Stimulated activated CD4-positive, alpha-beta T cell treated with anti-CD3 and anti-CD28 coated beads, Interleukin-15, amount 100 ng/mL, for 24 hours (primary cell): ENCODE measurements around the gene REEP3.

Experiments
- DNase-seq: peaks from one replicate; pipeline ENCODE4 v3.0.0-alpha.2; 2020

Gene REEP3

DNA sequence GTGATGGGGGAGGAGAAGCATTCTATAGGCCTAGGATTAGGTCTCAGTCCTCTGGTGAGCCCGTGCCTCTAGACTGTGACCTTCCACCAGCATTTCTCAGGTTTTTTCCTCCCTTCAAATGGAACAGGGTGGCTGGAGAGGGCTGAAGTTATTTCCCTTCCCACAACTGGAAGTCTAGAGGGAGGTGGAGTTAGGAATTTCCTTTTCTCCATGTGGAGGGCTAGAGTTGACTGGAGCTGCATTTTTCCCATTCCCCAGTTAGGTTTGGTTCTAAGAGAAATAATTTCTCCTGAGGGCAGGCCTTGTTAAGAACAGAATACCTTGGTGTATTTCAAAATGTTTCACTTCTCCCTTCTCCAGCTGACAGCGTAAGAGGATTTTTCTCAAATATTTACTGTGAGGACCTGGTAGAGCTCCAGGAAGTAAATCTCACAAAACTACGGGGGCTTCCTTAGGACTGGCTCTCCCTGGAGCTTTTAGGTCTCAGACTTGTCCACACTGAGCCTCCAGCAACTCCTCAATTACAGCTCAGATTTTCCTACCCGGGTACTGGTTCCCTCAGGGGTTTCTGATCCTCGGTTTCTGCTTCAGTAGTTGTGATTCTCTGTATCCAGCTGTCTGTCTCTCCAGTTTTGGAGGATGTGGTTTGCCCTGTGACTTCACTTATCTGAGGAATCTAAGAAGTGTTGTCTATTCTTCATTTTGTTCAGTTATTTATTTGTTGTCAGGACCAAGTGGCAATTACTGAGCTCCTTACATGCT lies 6.0 kb upstream of the REEP3 start:
- peak; percentile 24 for DNase-seq

DNA sequence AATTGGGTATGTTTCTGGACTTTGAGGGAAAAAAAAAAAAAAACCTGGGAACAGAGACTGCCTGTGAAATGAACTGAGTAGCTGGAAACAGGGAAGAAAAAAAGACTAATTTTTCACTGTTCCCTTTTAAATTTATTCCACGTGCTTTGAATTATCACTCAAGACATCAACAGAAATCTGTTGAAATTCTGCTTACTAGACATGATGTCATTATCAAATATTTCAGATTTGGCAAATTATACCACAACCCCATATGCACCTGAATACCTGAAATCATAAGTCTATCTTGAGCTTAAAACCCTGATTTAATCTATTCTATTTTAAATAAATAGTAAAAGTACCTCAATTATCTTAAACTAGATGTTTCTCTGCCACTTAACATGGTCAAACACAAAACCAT lies 5.0 kb upstream of the REEP3 start:
- no peak for DNase-seq

DNA sequence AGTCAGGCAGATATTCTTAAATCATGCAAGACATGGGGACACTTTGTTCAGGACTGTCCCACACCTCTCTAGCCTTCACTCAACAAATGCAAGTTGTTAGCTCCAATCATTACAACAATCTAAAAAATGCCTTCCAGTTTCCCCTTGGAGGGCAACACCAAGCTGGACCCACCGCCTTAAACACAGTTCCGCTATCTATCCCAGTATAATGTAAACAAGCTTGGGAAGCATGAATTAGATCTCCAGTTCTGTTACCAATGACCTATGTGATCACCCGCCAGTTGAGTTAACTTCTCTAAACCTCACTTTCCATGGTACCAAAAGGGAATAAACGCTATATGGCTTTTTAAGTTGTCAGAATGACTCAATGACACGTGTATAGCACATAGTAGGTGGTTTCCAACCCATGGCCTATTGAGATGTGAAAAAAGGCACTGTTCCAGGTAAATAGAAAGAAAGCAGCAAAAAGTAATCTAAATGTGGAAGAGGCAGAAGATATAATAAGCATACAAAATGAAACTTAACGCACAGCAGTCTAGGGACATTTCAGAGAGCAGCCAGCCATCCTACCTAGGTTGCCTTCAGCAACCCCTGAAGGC lies 2.4 kb upstream of the REEP3 start:
- DNase-seq = no peak

DNA sequence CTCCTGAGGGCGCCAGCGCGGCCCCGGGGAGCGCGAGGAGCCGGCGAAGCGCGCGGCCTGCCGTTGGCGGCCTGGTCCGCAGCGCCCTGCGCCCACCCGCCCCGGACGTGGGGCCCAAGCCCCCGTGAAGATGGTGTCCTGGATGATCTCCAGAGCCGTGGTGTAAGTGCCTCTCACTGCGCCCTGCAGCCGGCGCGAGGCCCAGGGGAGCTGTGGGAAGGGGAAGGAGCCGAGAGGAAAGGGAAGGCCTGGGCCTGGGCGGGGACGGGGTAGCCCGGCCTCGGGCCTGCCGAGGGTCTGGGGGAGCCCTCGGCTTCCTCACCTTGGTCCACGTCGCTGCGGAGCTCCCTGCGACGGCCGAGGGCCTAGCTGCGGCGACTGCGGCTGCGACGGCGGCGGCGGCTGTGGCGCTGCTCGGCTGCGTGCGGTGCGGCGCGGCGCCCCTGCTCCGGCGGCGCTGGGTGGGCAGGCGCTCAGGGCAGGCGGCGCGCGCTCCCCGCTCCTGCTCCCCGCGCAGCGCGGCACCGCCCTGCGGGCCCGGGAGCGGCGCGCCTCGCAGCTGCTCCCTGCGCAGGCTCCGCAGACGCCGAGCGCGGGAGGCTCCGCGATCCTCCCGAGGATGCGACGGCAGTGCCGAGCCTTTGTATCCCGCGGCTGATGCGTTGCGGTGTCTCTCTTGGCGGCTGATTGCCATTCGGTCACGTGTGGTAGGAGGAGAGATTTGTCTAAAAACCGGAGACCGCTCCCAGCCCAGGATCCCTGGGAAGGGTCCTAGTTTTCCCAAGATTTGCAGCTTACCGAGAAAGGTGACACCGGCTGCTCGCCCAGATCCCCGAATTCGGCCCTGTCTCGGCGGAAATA lies 445 bp downstream of the REEP3 start:
- peak; percentile 71 for DNase-seq

DNA sequence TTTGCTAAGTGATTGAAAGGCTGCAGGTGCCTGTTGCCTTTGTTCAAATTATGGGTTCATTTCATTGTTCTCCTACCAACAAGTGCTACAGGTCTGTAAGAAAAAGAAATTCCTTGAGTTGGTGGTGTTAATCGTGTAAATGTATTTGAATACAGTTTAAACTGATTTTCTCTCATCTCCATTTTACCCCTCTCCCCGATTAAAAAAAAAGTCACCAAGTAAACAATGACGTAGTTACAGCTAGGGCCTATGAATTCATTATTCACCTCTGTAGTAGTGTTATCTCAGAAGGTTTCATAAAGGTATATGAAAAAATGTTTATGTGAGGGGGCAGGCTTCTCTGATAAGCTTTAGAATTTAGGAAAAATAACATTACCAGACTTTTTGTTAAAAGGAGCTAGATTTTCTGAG lies 1.1 kb downstream of the REEP3 start:
- no peak for DNase-seq

DNA sequence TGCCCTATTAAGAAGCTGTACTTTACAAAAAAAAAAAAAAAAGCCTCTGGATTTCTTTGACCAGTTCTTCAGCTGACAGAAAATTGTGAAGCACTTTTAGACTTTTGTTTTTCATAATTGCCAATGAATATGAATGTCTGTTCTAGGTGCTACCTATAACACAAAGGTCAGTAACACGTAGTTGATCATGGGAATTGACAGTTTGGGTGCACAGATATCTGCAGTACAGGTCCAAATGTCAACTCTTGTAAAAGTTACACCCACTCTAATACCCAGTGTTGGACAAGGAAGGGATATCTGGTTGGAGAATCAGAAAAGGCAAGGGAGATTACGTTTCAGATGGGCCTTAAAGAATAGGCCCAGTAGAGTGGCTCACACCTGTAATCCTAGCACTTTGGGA lies 1.8 kb downstream of the REEP3 start:
- DNase-seq = no peak

DNA sequence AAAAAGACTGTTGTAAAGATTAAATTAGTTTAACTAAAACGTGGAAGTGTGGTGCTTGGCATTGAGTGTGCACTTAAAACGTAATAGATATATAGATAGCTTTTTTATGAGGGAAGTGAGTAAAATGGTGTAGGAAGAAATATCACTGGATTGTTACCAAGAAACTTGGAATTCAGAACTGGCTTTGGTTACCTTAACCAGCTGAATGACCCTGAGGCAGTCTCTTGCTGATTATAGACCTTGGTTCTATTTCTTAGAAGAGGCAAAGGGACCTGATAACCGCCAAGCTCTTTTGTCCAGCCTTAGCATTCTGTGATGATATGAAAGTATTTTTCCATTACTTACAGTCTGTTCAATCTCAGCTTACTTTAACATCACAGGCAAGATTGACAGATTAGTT lies 3.8 kb downstream of the REEP3 start:
- no peak for DNase-seq

DNA sequence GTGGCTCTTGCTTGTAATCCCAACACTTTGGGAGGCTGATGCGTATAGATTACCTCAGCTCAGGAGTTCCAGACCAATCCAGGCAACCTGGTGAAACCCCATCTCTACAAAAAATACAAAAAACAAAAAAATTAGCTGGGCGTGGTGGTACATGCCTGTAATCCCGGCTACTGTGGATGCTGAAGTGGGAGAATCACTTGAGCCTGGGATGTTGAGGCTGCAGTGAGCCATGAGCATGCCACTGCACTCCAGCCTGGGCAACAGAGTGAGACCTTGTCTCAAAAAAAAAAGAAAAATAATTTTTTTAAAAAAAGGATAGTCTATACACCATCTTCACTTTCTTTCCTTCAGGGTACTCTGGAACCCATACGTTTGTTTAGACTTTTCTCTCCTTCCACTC lies 6.2 kb downstream of the REEP3 start:
- no peak for DNase-seq

DNA sequence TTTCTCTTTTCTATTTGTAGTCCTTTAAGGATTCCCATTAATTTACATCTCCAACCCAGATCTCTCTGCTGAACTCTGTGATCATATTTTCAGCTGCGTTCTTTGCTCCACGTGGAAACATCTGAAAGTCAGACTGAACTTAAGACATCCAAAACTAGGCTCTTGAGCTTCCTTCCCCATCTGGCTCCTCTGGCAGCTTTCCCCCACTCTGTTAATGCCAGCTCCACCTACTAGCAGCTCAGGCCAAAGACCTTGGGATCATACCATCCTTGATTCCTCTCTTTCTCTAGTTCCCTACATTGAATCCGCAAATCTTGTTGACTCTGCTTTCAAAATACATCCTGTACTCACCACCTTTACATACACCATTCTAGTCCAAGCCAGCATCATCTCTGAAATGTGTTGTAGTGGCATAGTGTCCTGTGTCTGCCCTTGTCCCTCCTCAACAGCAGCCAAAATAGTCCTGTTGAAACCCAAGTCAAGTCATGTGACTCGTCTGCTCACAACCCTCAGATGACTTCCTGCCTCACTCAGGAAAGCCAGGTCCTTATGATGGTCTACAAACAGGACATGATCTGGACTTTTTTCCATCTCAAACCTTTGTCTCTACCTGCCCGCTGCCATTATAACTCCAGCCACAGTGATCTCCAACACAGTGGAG lies 7.0 kb downstream of the REEP3 start:
- DNase-seq = no peak

DNA sequence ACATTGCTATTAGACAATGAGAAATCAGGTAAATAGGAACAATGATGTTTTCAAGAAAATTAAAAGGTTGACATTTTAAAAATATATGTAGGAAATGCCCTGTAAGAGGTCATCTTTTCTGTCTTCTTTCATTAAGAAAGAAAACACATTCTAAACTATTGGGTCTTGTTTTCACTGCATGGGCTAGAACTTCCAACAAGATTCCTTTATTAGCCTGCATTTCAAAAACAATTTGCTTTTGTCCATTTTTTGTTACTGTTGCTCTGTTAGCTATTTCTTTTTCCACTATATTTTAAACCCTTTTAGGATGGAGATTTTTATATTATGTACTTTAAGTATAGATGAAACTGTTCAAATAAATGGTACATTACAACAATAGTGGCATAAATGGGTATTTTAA lies 9.2 kb downstream of the REEP3 start:
- DNase-seq = no peak

DNA sequence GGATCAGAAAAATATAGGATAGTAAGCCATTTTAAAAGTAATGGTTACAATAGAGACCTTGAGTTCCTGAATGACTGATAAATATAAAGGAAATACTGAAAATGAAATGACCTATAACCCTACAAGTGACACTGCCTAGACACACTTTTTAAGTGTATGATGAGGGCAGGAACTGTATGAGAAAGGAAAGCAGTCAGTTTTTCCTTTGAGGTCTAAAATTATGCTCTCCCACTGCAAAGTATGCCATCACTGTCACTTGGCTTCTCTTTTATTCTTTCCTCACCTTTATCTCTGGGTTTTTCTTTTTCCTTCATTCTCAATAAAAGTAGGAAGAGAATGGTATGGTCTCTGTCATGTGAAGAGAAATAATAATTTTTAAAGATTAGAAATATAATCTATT lies 13.5 kb downstream of the REEP3 start:
- DNase-seq = no peak

DNA sequence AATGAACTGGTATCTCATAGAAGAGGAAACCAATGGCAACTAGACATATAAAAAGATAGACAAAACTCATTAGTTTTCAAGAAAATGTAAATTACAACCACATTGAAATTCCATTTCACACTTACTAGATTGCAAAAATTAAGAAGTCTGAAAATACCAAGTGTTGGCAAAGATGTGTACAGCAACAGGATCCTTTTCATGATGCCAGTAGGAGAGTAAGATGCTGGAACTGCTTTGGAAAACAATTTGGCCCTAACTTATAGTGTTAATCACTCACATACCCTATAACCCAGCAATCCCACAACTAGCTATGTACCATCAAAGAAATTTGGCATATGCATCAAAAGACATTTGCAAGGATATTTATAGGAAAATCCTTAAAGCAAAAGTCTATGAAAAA lies 15.5 kb downstream of the REEP3 start:
- no peak for DNase-seq

DNA sequence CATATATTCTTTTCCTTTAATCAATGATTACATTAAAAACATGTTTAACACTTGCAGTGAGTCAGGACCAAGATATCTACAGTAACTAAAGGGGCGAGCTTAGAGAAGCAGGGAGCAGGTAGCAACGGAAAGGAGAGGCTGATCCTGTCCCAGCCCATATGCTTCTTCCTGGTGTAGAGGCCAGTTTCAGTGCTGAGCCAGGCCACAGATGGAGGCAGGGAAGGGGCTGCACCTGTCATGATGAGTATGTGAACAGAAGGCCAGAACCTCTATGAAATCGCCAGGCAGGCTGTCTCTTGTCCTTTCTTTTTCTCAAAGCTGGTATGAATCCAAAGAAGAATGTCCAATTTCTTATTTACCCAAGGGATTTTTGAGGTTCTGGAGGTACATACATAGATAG lies 16.3 kb downstream of the REEP3 start:
- no peak for DNase-seq

DNA sequence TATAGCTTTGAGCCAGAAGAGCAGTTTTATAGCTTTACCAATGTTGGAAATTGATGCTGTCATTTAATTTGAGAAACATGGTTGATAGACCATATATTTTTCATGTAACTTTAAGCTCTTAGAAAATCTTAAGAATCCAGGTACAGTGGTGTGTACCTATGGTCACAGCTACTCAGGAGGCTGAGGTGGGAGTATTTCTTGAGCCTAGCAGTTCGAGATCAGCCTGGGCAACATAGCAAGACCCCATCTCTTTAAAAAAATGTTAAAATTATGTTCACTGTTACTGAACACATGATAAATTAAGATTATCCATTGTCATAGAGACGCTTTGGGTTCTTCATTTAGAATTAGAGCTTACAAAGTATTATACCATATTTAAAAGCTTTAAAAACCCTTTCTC lies 18.2 kb downstream of the REEP3 start:
- no peak for DNase-seq

DNA sequence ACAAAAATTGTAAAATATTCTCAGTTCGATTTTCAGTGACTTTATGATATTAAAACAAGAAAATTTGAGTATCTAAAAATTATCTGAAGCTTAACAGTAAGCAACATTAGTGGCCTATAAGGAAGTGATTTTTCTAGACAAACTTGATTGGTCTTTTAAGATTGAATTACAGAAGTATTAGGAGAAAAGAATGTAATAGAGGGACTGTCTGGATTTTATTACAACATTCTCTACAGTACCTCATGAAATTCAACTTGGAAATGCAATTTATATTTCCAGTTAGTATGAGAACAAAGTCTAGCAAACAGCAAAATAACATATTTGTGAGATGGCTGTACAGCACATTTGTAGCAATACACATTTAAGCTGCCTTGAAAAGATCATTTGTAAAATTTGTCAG lies 18.8 kb downstream of the REEP3 start:
- no peak for DNase-seq

DNA sequence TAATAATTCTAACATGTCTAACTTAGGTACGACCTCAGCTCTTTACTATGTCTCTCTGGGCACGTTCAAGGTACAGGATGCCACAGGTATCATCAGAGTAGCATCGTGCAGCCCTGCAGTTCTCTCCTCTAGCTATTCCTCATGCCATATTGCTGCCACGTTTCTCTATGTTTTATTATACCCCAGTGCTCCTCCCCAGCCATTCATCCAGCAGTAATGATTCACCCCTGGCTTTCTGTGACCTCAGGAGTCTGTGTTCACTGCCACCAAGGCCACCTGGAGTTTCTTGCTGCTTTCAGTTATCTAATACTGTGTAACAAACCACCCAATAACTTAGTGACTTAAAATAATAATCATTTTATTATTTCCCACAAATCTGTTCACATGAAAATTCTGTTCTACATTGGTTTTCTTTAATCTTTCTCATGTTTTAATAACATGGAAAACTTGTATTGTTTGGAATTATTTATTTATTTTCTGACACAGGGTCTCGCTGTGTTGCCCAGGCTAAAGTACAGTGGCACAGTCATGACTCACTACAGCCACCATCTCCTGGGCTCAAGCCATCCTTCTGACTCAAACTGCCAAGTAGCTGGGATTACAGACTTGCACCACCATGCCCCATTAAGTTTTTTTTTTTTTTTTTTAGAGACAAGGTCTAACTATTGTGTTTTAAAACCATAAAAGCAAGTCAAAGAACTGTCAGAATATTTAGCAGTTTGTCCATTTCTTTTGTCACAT lies 21.8 kb downstream of the REEP3 start:
- DNase-seq = no peak

DNA sequence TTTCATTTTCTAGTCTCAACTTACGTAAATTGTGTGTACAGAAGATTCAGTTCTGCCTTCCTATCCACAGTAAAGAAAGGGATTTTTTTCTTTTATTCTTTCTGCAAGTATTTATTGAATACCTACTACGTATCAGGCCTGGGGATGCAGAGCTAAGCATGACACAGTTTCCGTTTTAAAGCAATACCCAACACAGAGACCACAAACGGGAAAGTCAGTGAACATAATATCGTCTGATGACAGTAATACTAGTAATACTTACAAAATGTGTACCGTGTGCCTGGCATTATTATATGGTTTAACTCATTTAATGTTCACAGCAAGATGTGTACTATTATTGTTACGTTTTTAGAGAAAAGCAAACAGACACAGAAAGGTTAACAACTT lies 22.4 kb downstream of the REEP3 start:
- DNase-seq = no peak

DNA sequence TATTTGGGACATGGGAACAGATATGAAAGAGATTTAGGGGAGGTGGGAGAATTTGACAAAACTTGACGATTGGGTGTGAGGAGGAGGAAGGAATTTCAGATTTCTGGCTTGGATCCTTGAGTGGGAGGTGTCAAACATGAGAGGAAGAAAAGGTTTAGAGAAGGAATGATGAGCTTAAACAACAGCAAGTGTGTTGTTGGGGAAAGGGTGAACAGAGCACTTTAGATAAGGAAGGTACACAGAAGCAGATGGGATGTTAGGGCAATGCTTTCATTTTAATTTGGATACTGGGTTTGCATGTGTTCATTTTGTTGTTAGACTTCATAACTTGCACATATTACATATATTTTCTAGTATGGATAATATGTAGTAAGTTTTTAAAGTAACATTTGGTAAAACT lies 23.2 kb downstream of the REEP3 start:
- no peak for DNase-seq

DNA sequence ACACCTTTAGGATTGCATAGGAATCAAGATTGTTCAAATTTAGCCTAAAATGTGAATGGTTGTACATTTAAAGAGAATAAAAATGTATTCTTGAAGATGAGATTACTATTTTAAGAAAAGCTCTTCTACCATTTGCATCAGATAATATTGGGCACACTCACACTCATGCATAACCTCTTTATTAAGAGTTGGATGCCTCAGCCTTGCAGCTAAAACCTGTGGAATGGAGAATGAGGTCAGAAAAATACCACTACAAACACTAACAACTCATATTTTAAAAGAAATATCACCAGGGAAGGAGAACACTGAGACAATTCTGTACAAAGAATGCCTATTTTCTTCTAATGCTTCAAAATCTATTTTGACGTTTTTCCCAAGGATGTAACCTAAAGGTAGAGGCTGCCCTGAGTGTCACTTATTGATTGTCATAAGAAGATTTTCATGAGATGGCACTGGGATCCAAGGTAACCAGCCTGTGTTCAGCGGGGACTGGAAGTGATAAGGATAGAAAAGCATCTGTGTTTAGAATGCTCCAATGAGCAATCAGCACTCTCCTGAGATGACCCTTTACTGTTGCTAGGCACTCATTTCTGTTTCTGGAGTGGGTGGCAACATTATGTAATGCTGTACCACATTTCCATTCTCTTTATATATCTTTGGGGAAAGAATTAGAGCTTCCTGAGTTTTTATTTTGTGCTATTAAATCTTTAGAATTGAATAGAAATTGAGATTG lies 26.6 kb downstream of the REEP3 start:
- no peak for DNase-seq

DNA sequence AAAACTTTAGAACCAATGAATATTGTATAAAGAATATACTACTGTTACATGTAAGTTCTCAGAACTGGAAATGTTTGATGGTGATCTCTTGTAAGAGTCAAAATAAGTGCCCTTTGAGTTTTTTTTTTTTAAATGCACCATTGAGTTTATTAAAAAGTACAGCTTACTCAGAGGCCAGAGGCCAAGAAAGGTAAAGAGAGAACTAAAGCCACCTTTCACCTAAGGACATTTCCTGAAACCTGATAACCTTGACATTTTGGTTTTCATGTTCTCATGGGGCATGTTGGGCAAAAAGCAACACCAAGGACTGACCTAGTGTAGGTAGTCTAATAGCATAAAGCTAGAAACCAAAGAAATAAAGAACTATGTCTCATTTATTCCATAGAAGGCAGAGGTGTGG lies 27.7 kb downstream of the REEP3 start:
- DNase-seq = no peak

DNA sequence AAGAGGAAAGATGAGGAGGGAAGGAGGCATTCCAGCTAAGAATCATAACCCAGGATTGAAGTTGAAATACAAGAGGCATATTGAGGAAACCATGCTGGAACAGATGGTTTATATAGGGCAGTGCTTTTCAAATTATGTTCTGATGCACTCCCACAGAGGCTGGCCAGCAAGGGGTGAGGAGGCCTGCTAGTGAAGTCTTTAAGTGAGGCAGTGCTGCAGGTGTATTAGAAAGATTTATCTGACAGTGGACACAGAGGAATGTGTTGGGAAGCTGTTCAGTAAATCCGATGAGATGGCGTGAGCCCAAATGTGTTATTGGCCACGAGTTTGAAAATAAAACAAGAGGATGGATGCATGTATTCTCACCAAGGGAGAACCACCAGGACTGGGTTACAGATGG lies 28.6 kb downstream of the REEP3 start:
- DNase-seq = no peak

DNA sequence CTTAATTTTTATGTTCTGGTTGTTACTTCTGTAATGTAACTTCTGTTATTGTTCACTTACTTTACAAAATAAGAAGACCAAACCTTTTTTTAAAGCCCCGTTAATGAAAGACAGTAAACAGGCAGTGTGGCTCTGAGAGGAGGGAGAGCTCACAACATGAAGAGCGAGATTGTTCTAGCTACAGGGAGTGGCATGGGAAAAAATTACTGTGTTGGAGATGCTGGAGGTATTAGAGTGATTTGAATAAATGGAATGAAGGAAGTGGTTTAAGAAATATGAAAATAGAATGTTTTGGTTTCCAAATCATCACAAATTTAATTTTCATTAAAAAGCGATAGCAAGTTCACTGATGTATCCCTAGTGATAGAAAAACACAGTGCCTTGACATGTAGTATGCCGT lies 31.8 kb downstream of the REEP3 start:
- DNase-seq = no peak
